K562 treated with DMSO at 1 percent for 48 hours (cell line): ENCODE measurements around the gene DOCK3. TPM values are rescaled to one million over a fixed set of nuclear protein-coding genes. Genes with fewer than 3 reads are reported as not detected.

ENCODE experiments used
- total RNA-seq: library from RNA; unstranded; fragments of 300-600 nt; gene quantifications from 2 replicates; pipeline ENCODE4 v1.2.3, GENCODE V29; 2022; ENCODE audit warnings: low replicate concordance; ENCODE audit errors: extremely low read depth

DOCK3 gene
- total RNA-seq = not detected in 2 replicates

GRCh38 chr3:50674349-50675178, at the start of gene DOCK3:
DOCK3 (plus strand) TSS chr3:50674927; CDS start chr3:50675264, 337 bp downstream.

GRCh38 chr3:51384726-51385473, 710.2 kb downstream of the DOCK3 start, which contains the start of gene MANF:
MANF (plus strand) TSS chr3:51385291; CDS start chr3:51385343, 52 bp downstream.

GRCh38 chr3:51391075-51391565, 716.4 kb downstream of the DOCK3 start, which contains the start of gene RBM15B:
RBM15B (plus strand) TSS chr3:51391285; CDS start chr3:51391400, 115 bp downstream.

Other genes starting within 250 kb of the DOCK3 start
- not detected in 2 replicates for gene CACNA2D2, start 171.3 kb upstream of the DOCK3 start, total RNA-seq
- not detected in 2 replicates for gene C3orf18, start 107.2 kb upstream of the DOCK3 start, total RNA-seq
- not detected in 2 replicates for gene HEMK1, start 105.4 kb upstream of the DOCK3 start, total RNA-seq
- gene CISH, start 63.2 kb upstream of the DOCK3 start, total RNA-seq = 182 TPM in 1 of 2 replicates, not detected in the other
- gene MAPKAPK3, start 57.8 kb upstream of the DOCK3 start, total RNA-seq = not detected in 2 replicates